Measurements from ENCODE around the gene MBOAT1. TPM values are rescaled to one million over a fixed set of nuclear protein-coding genes. Genes with fewer than 3 reads are reported as not detected.

Gene MBOAT1
- polyA plus RNA-seq, 1 donor from 2014 or later = not detected

DNA sequence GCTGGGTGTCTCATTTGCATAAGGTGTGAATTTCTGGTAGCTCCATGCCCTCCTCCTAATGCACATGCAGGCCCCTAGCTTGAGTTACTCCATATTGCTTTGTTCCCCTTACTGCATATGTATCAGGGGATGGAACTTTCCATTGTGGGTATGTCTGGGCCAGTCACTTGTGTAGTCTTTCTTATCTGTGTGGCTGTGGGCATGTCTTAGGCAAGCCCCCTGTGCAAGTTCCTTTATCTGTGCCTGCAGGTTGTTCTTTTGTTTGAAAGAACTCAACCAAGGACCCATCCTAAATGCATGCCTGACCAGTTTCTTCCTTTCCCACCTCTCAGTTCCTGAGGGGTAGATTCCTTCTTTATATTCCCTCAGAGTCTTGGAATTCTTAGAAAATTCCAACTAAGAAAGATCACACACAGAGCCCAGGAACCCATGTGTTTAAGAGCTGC lies 23.6 kb downstream of the MBOAT1 start:
- H3K36me3 ChIP-seq (ENCODE audit: insufficient read depth, low read length) = no peaks in the 10 kb centered on the region
- H3K4me2 ChIP-seq (ENCODE audit: low read length) = no peak overlapping the region
- H3K4me3 ChIP-seq (ENCODE audit: low read length) = no peak overlapping the region
- H3K27ac ChIP-seq (ENCODE audit: low read length) = no peak overlapping the region
- H2AFZ ChIP-seq (ENCODE audit: low read depth, low read length) = no peak overlapping the region
- H3K9me3 ChIP-seq (ENCODE audit: low read length) = no peaks in the 10 kb centered on the region
- TF ChIP-seq EZH2 (IDR thresholded peaks at IDR 0.05; ENCODE audit: borderline replicate concordance, insufficient read depth, low read length, poor library complexity, severe bottlenecking) = no peak
- TF ChIP-seq MXI1 (conservative IDR thresholded peaks at IDR 0.05; ENCODE audit: poor library complexity, severe bottlenecking) = no peak
- TF ChIP-seq TAF1 (IDR thresholded peaks at IDR 0.05; ENCODE audit: low read depth) = no peak
- H4K20me1 ChIP-seq (ENCODE audit: insufficient read depth) = no peaks in the 10 kb centered on the region
- H3F3A ChIP-seq (ENCODE audit: insufficient read depth, low read length, poor library complexity, severe bottlenecking) = no peaks in the 10 kb centered on the region
- no peaks in the 10 kb centered on the region for H3K27me3 ChIP-seq (ENCODE audit: insufficient read depth, low read depth, low read length)
- H3K9me2 ChIP-seq (ENCODE audit: insufficient read depth, low read length) = no peaks in the 10 kb centered on the region
- no peaks in the 10 kb centered on the region for H3K79me2 ChIP-seq (replicated peaks; ENCODE audit: insufficient read depth, low read length)
- H3K9ac ChIP-seq (ENCODE audit: low read length) = no peak overlapping the region

GRCh38 chr6:20186981-20187380 lies 25.3 kb downstream of the MBOAT1 start:
- Histone ChIP-seq H3K9me2 (ENCODE audit: insufficient read depth, low read length) (no peaks in the 10 kb centered on the region), H3K9me3 (ENCODE audit: low read length) (no peaks in the 10 kb centered on the region), H3K4me2 (ENCODE audit: low read length) (no peak overlapping the region), H3F3A (ENCODE audit: insufficient read depth, low read length, poor library complexity, severe bottlenecking) (no peaks in the 10 kb centered on the region), H3K9ac (ENCODE audit: low read length) (no peak overlapping the region), H2AFZ (ENCODE audit: low read depth, low read length) (no peak overlapping the region), H3K4me3 (ENCODE audit: low read length) (no peak overlapping the region), H3K79me2 (replicated peaks; ENCODE audit: insufficient read depth, low read length) (no peaks in the 10 kb centered on the region), H3K27me3 (ENCODE audit: insufficient read depth, low read depth, low read length) (no peaks in the 10 kb centered on the region), H4K20me1 (ENCODE audit: insufficient read depth) (no peaks in the 10 kb centered on the region), H3K36me3 (ENCODE audit: insufficient read depth, low read length) (no peaks in the 10 kb centered on the region), H3K27ac (ENCODE audit: low read length) (no peak overlapping the region)
- TF ChIP-seq SMC3 (conservative IDR thresholded peaks at IDR 0.05; ENCODE audit: poor library complexity) (no peak), MXI1 (conservative IDR thresholded peaks at IDR 0.05; ENCODE audit: poor library complexity, severe bottlenecking) (no peak), POLR2AphosphoS5 (IDR thresholded peaks at IDR 0.05) (no peak), EZH2 (IDR thresholded peaks at IDR 0.05; ENCODE audit: borderline replicate concordance, insufficient read depth, low read length, poor library complexity, severe bottlenecking) (no peak), RAD21 (conservative IDR thresholded peaks at IDR 0.05) (no peak), EP300 (conservative IDR thresholded peaks at IDR 0.05; ENCODE audit: poor library complexity, severe bottlenecking) (no peak), TAF1 (IDR thresholded peaks at IDR 0.05; ENCODE audit: low read depth) (no peak)
- TF ChIP-seq, protein P1, sequence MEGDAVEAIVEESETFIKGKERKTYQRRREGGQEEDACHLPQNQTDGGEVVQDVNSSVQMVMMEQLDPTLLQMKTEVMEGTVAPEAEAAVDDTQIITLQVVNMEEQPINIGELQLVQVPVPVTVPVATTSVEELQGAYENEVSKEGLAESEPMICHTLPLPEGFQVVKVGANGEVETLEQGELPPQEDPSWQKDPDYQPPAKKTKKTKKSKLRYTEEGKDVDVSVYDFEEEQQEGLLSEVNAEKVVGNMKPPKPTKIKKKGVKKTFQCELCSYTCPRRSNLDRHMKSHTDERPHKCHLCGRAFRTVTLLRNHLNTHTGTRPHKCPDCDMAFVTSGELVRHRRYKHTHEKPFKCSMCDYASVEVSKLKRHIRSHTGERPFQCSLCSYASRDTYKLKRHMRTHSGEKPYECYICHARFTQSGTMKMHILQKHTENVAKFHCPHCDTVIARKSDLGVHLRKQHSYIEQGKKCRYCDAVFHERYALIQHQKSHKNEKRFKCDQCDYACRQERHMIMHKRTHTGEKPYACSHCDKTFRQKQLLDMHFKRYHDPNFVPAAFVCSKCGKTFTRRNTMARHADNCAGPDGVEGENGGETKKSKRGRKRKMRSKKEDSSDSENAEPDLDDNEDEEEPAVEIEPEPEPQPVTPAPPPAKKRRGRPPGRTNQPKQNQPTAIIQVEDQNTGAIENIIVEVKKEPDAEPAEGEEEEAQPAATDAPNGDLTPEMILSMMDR (IDR thresholded peaks at IDR 0.05; ENCODE audit: poor library complexity, severe bottlenecking) = no peak
- TF ChIP-seq, protein P2, sequence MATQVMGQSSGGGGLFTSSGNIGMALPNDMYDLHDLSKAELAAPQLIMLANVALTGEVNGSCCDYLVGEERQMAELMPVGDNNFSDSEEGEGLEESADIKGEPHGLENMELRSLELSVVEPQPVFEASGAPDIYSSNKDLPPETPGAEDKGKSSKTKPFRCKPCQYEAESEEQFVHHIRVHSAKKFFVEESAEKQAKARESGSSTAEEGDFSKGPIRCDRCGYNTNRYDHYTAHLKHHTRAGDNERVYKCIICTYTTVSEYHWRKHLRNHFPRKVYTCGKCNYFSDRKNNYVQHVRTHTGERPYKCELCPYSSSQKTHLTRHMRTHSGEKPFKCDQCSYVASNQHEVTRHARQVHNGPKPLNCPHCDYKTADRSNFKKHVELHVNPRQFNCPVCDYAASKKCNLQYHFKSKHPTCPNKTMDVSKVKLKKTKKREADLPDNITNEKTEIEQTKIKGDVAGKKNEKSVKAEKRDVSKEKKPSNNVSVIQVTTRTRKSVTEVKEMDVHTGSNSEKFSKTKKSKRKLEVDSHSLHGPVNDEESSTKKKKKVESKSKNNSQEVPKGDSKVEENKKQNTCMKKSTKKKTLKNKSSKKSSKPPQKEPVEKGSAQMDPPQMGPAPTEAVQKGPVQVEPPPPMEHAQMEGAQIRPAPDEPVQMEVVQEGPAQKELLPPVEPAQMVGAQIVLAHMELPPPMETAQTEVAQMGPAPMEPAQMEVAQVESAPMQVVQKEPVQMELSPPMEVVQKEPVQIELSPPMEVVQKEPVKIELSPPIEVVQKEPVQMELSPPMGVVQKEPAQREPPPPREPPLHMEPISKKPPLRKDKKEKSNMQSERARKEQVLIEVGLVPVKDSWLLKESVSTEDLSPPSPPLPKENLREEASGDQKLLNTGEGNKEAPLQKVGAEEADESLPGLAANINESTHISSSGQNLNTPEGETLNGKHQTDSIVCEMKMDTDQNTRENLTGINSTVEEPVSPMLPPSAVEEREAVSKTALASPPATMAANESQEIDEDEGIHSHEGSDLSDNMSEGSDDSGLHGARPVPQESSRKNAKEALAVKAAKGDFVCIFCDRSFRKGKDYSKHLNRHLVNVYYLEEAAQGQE (IDR thresholded peaks at IDR 0.05; ENCODE audit: borderline replicate concordance) = no peak
